Lower lobe of right lung (tissue), 2 donors: ENCODE results near the gene CYP46A1. TPM values are rescaled to one million over a fixed set of nuclear protein-coding genes. Genes with fewer than 3 reads are reported as not detected.

ENCODE experiments used
- ATAC-seq, 2 donors: fragments of 200-7000 bp; cut with Tn5 transposase; one replicate each; pipeline ENCODE4 v1.9.1; 2020 to 2022; ENCODE audit warnings: mild to moderate bottlenecking in 2 of 2, moderate library complexity in 2 of 2
- DNase-seq: peaks from one replicate; pipeline ENCODE4 v3.0.0-alpha.2; 2020
- H3K27ac ChIP-seq: fragments of 200-600 bp; one replicate; pipeline ENCODE4 v1.8.0; 2022
- H3K27me3 ChIP-seq: fragments of 200-600 bp; one replicate; pipeline ENCODE4 v1.8.0; 2022; ENCODE audit warnings: low read depth
- H3K36me3 ChIP-seq: fragments of 200-600 bp; one replicate; pipeline ENCODE4 v1.8.0; 2022; ENCODE audit warnings: mild to moderate bottlenecking
- H3K4me1 ChIP-seq: fragments of 200-600 bp; one replicate; pipeline ENCODE4 v1.8.0; 2022
- H3K4me3 ChIP-seq: fragments of 200-600 bp; one replicate; pipeline ENCODE4 v1.8.0; 2022; ENCODE audit warnings: mild to moderate bottlenecking
- H3K9me3 ChIP-seq: fragments of 200-600 bp; one replicate; pipeline ENCODE4 v1.8.0; 2022
- CTCF ChIP-seq: fragments of 200-600 bp; IDR thresholded peaks from one replicate; pipeline ENCODE4 v1.8.0; 2022; ENCODE audit warnings: antibody characterized with exemption, mild to moderate bottlenecking
- intact Hi-C: fragments of 100-400 bp; cut with DNase I; formaldehyde crosslinking; loops from one replicate; pipeline ENCODE4 v1.11.0; 2022
- total RNA-seq: library from RNA; stranded (reverse); fragmentation: NEBNext Ultra II Directional; extraction: Animal tissue kit (Norgen Biotek cat#: 25700); gene quantifications from one replicate; pipeline ENCODE4 v1.2.1, GENCODE V29; 2021
- donor health status: DM: no; HTN: yes; CAD: no; lungs with severe emphysema.

The CYP46A1 gene
- total RNA-seq, 1 donor from 2014 or later: 0.62 TPM

GRCh38 chr14:99744199-99744872 is 60.2 kb downstream of the CYP46A1 start:
- intact Hi-C loops: no loop called here
- ATAC-seq: no peak
- Histone ChIP-seq H3K4me1 (peaks cover 49% of the 10 kb centered on the region), H3K4me3 (no peak overlapping the region), H3K27ac (peak overlapping the region; percentile 69), H3K27me3 (no peaks in the 10 kb centered on the region), H3K9me3 (no peaks in the 10 kb centered on the region), H3K36me3 (no peaks in the 10 kb centered on the region)
- DNase-seq: no peak
- TF ChIP-seq CTCF: no peak

GRCh38 chr14:99744873-99745224 is 60.8 kb downstream of the CYP46A1 start:
- no peaks in the 10 kb centered on the region for H3K27me3 ChIP-seq
- H3K4me3 ChIP-seq: no peak overlapping the region
- H3K4me1 ChIP-seq: peaks cover 54% of the 10 kb centered on the region
- ATAC-seq (no peak), DNase-seq (no peak)
- no peaks in the 10 kb centered on the region for H3K36me3 ChIP-seq
- H3K9me3 ChIP-seq: no peaks in the 10 kb centered on the region
- H3K27ac ChIP-seq: peak overlapping the region; percentile 69
- no peak for TF ChIP-seq CTCF
- intact Hi-C loops: no loop called here

GRCh38 chr14:99745307-99745951 is 61.3 kb downstream of the CYP46A1 start:
- ATAC-seq (peak in 1 of 2 donors; percentile 39), DNase-seq (peak; percentile 15)
- H3K27me3 ChIP-seq: no peaks in the 10 kb centered on the region
- intact Hi-C loops: no loop called here
- H3K4me3 ChIP-seq: no peak overlapping the region
- H3K36me3 ChIP-seq: no peaks in the 10 kb centered on the region
- H3K27ac ChIP-seq: peak overlapping the region; percentile 69
- peaks cover 59% of the 10 kb centered on the region for H3K4me1 ChIP-seq
- no peak for TF ChIP-seq CTCF
- no peaks in the 10 kb centered on the region for H3K9me3 ChIP-seq

GRCh38 chr14:99747167-99747566 is 63.1 kb downstream of the CYP46A1 start:
- H3K4me3 ChIP-seq: no peak overlapping the region
- peaks cover 72% of the 10 kb centered on the region for H3K4me1 ChIP-seq
- intact Hi-C loops: no loop called here
- no peaks in the 10 kb centered on the region for H3K9me3 ChIP-seq
- H3K36me3 ChIP-seq: no peaks in the 10 kb centered on the region
- peak overlapping the region; percentile 69 for H3K27ac ChIP-seq
- no peak for TF ChIP-seq CTCF
- peaks cover 10% of the 10 kb centered on the region for H3K27me3 ChIP-seq
- ATAC-seq: no peak
- DNase-seq: peak; percentile 24

GRCh38 chr14:99747582-99748330 is 63.7 kb downstream of the CYP46A1 start:
- ATAC-seq (no peak), DNase-seq (peak; percentile 41)
- Histone ChIP-seq H3K4me3 (no peak overlapping the region), H3K27me3 (peaks cover 14% of the 10 kb centered on the region), H3K4me1 (peaks cover 78% of the 10 kb centered on the region), H3K36me3 (no peaks in the 10 kb centered on the region), H3K27ac (peak overlapping the region; percentile 69), H3K9me3 (no peaks in the 10 kb centered on the region)
- TF ChIP-seq CTCF: no peak
- intact Hi-C loops: no loop called here
